B cell (primary cell): ENCODE results near the gene THBS3. TPM values are rescaled to one million over a fixed set of nuclear protein-coding genes. Genes with fewer than 3 reads are reported as not detected.

ENCODE experiments used
- ATAC-seq: fragments of 200-7000 bp; cut with Tn5 transposase; one replicate; pipeline ENCODE4 v1.10.0; 2021; ENCODE audit warnings: low read depth, mild to moderate bottlenecking, moderate number of reproducible peaks, moderate library complexity
- CTCF ChIA-PET: fragments of 350-600 bp; sonication (Branson Sonifier 250); formaldehyde crosslinking; loops from one replicate; lab custom pipeline; 2021; ENCODE audit warnings: antibody characterized with exemption, inconsistent platforms; lab: Charles Lee
- POLR2A ChIA-PET: fragments of 350-600 bp; sonication (Branson Sonifier 250); formaldehyde crosslinking; loops from one replicate; lab custom pipeline; 2021; ENCODE audit warnings: antibody characterized with exemption; lab: Charles Lee
- DNase-seq: peaks from one replicate; pipeline ENCODE4 v3.0.0; 2013
- H2AFZ ChIP-seq: 2 replicates; pipeline ENCODE4 v1.6.1; 2012; ENCODE audit warnings: mild to moderate bottlenecking, low read depth, low read length; ENCODE audit not compliant: insufficient read depth, poor library complexity, severe bottlenecking
- H3K27ac ChIP-seq, 2 donors: 1 replicate in 1 of 2; 2 replicates in 1 of 2; pipeline ENCODE4 v1.5.1; 2012 to 2013; ENCODE audit warnings: low read length in 2 of 2, mild to moderate bottlenecking in 2 of 2, moderate library complexity in 1 of 2
- H3K27me3 ChIP-seq, 4 experiments: fragments of 200-600 bp in 1 of 4; sonication (generic) in 1 of 4; replicated peaks in 1 of 4; 1 replicate in 2 of 4; 2 replicates in 2 of 4; pipeline versions ENCODE4 v1.6.1 to v1.7.0; 2013 to 2016; ENCODE audit warnings: low read length in 3 of 4, mild to moderate bottlenecking in 2 of 4, mixed read lengths in 1 of 4, moderate library complexity in 1 of 4; ENCODE audit not compliant: insufficient read depth in 4 of 4, control insufficient read depth in 3 of 4; ENCODE audit errors: control extremely low read depth in 1 of 4
- H3K36me3 ChIP-seq, 2 experiments: replicated peaks in 1 of 2; 1 replicate in 1 of 2; 2 replicates in 1 of 2; pipeline versions ENCODE4 v1.6.1 to v1.7.1; 2013; ENCODE audit warnings: low read length in 1 of 2; ENCODE audit not compliant: insufficient read depth in 2 of 2, control insufficient read depth in 1 of 2; ENCODE audit errors: control extremely low read depth in 1 of 2, extremely low read depth in 1 of 2
- H3K4me1 ChIP-seq, 2 donors: fragments of 200-600 bp in 1 of 2; sonication (generic) in 1 of 2; 1 replicate in 1 of 2; 2 replicates in 1 of 2; pipeline versions ENCODE4 v1.5.1 to v1.6.1; 2013 to 2017; ENCODE audit warnings: low read length in 2 of 2; ENCODE audit not compliant: control insufficient read depth in 2 of 2, insufficient read depth in 2 of 2
- H3K4me2 ChIP-seq: replicated peaks from 2 replicates; pipeline ENCODE3; 2012; ENCODE audit warnings: mild to moderate bottlenecking, low read depth, low read length; ENCODE audit not compliant: poor library complexity, severe bottlenecking
- H3K4me3 ChIP-seq, 5 experiments: fragments of 200-600 bp in 1 of 5; sonication (generic) in 1 of 5; 1 replicate in 3 of 5; 2 replicates in 2 of 5; pipeline versions ENCODE4 v1.5.1 to v1.7.0; 2011 to 2016; ENCODE audit warnings: low read length in 4 of 5, mild to moderate bottlenecking in 4 of 5, low read depth in 2 of 5, control low read depth in 1 of 5, moderate library complexity in 1 of 5; ENCODE audit not compliant: insufficient read depth in 1 of 5; ENCODE audit errors: control extremely low read depth in 1 of 5, extremely low read depth in 1 of 5
- H3K79me2 ChIP-seq: fragments of 200-600 bp; sonication (generic); one replicate; pipeline ENCODE4 v1.6.0; 2016; ENCODE audit warnings: low read length; ENCODE audit not compliant: control insufficient read depth, insufficient read depth
- H3K9ac ChIP-seq: fragments of 200-600 bp; sonication (generic); 2 replicates; pipeline ENCODE4 v1.6.1; 2017; ENCODE audit warnings: mild to moderate bottlenecking, low read length, moderate library complexity
- H3K9me3 ChIP-seq, 3 donors: one replicate each; pipeline versions ENCODE4 v1.6.1 to v1.7.1; 2013; ENCODE audit warnings: low read length in 2 of 3; ENCODE audit not compliant: control insufficient read depth in 2 of 3, insufficient read depth in 1 of 3; ENCODE audit errors: control extremely low read depth in 1 of 3
- H4K20me1 ChIP-seq: 2 replicates; pipeline ENCODE4 v1.6.0; 2012; ENCODE audit warnings: mild to moderate bottlenecking, low read length; ENCODE audit not compliant: insufficient read depth, control insufficient read depth, poor library complexity, severe bottlenecking
- H3K27ac Mint-ChIP-seq: one replicate; pipeline ENCODE4 v1.8.0; 2021; ENCODE audit warnings: mixed read lengths
- H3K27me3 Mint-ChIP-seq: one replicate; pipeline ENCODE4 v1.8.0; 2021; ENCODE audit warnings: mixed read lengths
- H3K4me1 Mint-ChIP-seq: one replicate; pipeline ENCODE4 v1.8.0; 2021; ENCODE audit warnings: mixed read lengths
- H3K4me3 Mint-ChIP-seq: one replicate; pipeline ENCODE4 v1.8.0; 2021; ENCODE audit warnings: mixed read lengths
- H3K9me3 Mint-ChIP-seq: one replicate; pipeline ENCODE4 v1.8.0; 2022; ENCODE audit warnings: mixed read lengths; ENCODE audit not compliant: insufficient read depth
- CTCF ChIP-seq: fragments of 200-600 bp; IDR thresholded peaks from one replicate; pipeline ENCODE4 v1.8.0; 2022; ENCODE audit warnings: antibody characterized with exemption, mild to moderate bottlenecking
- EZH2 ChIP-seq: IDR thresholded peaks from 2 replicates; pipeline ENCODE4 v1.6.1; 2012; ENCODE audit warnings: borderline replicate concordance, low read depth, mild to moderate bottlenecking, moderate library complexity, low read length; ENCODE audit not compliant: insufficient read depth, poor library complexity, severe bottlenecking
- WGBS: methylation state at CpG from one replicate; pipeline ENCODE4 v1.1.5; 2013; ENCODE audit warnings: missing lambda C conversion rate; ENCODE audit not compliant: insufficient coverage; 5-methylcytosine and 5-hydroxymethylcytosine counted together
- intact Hi-C: fragments of 100-400 bp; cut with micrococcal nuclease; formaldehyde crosslinking; loops from one replicate; pipeline ENCODE4 v1.10.0; 2022
- polyA plus RNA-seq: library from polyadenylated mRNA; depleted of rRNA; stranded (reverse); fragments of >200 nt; gene quantifications from 2 replicates; pipeline ENCODE4 v1.2.3, GENCODE V29; 2012
- total RNA-seq, 2 donors: library from RNA; stranded (reverse); fragments of 120-200 nt in 1 of 2; gene quantifications; 1 replicate in 1 of 2; 2 replicates in 1 of 2; pipeline versions ENCODE4 v1.2.3 to v1.2.4, GENCODE V29; 2013 to 2022

THBS3 gene
- total and polyA plus RNA-seq, 2 donors (not counting 1 experiment from before 2014, with no cell fraction given), result 28.0 to 28.6 TPM

GRCh38 chr1:155173478-155174323 is 34.0 kb downstream of the THBS3 start, which contains the start of gene TRIM46:
Gene TRIM46 (plus strand): TSS chr1:155173849. CDS start chr1:155173967, 118 bp downstream.
- Histone ChIP-seq H3K36me3 (peaks cover 0 to 20% of the 10 kb centered on the region in 2 experiments), H3K4me2 (peak within 1 kb of the TSS; percentile 78), H3K9me3 (no peaks in the 10 kb centered on the region), H3K27me3 (no peaks in the 10 kb centered on the region), H3K4me3 (peak within 1 kb of the TSS; percentile 2 to 95 (median 73)), H4K20me1 (no peaks in the 10 kb centered on the region), H3K9ac (peak within 1 kb of the TSS; percentile 91), H3K27ac (peak within 1 kb of the TSS; percentile 89 to 92), H2AFZ (peak within 1 kb of the TSS; percentile 97), H3K79me2 (peaks cover 39% of the 10 kb centered on the region), H3K4me1 (peaks cover 24 to 33% of the 10 kb centered on the region in 2 donors)
- TF ChIP-seq CTCF (peak; percentile 53), EZH2 (no peak)
- Mint-ChIP-seq H3K4me3 (peak within 1 kb of the TSS; percentile 97), H3K9me3 (no peaks in the 10 kb centered on the region), H3K27me3 (no peaks in the 10 kb centered on the region), H3K4me1 (peaks cover 39% of the 10 kb centered on the region), H3K27ac (peak within 1 kb of the TSS; percentile 98)
- CTCF ChIA-PET, result interaction anchor here (0.7 to 12.7 kb wide), 42 partner anchors 10 to 357 kb away, joined by 3 to 307 read pairs (median 4); partner anchors contain the start of genes EFNA3, EFNA4, FLAD1 and MTX1
- intact Hi-C loops, result loop anchor here (2.0 to 5.0 kb wide), 4 partner anchors 69 to 615 kb away; partner anchors contain the start of genes CKS1B, SHC1 and UBE2Q1
- no peak for DNase-seq
- WGBS, result under 1% methylated on average over 31 of the region's 38 CpGs
- peak; percentile 19 for ATAC-seq
- POLR2A ChIA-PET, result interaction anchor here (0.7 to 2.4 kb wide), 11 partner anchors 11 to 901 kb away, joined by 3 to 15 read pairs (median 8); partner anchors contain the start of genes DPM3, EFNA1 and HAX1
